ENCODE measurements around the gene MGAT4D.

DNA sequence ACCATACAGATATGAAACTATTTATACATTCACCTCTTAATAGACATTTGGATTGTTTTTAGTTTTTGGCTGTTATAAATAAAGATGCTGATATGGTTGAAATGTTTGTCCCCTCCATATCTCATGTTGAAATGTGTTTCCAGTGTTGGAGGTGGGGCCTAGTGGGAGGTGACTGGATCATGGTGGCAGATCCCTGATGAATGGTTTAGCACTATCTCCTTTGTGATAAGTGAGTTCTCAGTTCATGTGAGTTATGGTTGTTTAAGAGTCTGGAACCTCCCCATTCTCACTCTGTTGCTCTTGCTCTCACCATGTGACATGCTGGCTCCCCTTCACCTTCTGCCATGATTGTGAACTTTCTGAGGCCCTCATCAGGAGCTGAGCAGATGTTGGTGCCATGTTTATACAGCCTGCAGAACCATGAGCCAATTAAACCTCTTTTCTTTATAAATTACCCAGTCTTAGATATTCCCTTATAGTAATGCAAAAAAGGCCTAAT lies 58.4 kb downstream of the MGAT4D start:
- TF ChIP-seq CTCF (IDR thresholded peaks at IDR 0.05) (no peak), EZH2 (IDR thresholded peaks at IDR 0.05; ENCODE audit: borderline replicate concordance, insufficient read depth, low read depth, low read length, poor library complexity, severe bottlenecking) (no peak)
